ENCODE measurements around the gene GNG12.

GNG12 gene

DNA sequence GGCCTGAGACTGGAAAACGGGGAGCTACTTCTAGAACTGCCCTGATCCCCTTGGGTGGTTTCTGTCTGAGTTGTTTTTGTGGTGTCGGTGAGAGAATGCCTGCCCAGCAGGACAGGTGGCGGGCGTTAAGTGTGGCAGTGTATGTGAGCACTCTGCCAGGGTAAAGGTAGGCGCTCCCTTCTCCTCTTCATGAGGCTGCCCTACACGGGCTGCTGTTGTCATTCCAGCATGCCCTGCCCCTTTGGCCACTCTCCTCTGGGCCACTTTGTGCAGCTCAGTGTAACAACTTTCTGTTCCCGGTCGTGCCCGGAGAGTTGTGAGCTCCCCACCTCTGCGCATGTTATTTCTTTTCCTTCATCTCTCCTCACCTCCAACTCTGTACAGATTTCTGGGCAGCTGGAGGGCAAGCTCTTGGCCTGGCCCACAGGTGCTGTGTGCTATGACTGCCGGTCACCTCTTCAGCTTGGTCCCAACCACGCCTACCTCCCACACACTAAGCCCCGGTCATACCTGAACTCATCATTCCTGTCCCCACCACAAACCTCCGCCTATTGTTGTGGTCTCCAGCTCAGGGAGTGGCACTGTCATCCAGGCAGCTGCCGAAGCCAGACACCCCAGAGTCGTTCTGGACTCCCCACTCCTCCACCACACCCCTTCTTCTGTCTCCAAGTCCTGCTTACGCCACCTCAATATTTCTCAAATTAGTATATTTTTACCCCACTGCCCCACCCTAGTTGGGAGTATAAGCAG is 79.3 kb downstream of the GNG12 start:
- no peak for DNase-seq (ENCODE audit: low spot score)

GRCh38 chr1:67752306-67752705 is 81.0 kb downstream of the GNG12 start:
- DNase-seq (ENCODE audit: low spot score), result no peak

DNA sequence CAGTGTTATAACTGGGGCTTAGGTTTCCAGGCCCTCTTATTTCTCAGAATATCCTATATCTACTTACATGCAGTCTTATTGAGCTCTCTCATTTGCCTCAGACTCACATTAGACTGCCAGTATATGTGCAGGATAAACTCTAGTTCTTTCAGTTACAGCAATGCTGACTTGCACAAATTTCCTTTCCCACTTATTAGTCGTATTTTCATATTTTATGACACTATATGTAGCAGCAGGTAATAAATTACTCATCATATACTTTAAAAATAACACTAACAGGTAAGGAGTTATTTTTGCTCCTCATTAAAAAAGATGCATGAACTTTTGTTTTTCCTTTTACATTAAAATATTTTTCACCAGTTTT is 82.6 kb downstream of the GNG12 start:
- no peak for DNase-seq (ENCODE audit: low spot score)

DNA sequence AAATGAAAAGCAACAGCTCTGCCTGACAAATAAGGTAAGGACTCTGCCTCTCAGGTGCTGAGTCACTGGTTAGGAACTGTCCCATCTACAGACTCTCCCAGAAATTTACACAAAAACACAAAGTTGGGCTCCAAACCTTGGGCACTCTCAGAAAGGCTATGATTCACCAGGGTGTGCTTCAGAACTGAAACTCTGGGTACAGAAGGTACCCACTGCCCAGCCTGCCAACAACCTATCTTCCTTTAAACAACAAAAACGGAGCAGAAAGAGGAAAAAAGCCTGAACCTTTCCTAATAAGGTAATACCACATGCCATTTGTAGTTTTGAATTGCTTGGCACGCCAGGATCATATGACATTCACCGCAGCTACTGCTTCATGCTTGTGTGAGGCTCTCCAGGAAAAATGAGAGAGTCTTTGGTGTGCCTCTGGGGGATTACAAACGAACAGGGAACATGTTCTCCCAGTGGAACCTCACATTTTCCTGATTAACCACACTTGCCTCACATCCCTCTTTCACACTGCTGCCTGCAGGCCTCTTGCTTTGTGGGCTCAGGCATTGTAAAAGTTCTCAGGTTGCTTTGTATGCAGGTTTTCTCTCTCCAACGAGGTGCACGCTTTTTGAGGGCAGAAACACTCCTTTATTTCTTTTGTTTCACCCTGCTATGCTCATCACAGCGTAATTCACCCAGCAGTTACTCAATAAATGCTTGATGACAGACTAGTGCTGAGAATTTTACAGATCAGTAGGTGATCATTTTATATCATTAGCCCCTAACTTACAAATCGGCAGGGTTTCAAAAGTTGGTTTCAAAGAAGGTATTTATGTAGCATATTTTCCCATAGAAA is 83.2 kb downstream of the GNG12 start:
- DNase-seq (ENCODE audit: low spot score), result no peak

DNA sequence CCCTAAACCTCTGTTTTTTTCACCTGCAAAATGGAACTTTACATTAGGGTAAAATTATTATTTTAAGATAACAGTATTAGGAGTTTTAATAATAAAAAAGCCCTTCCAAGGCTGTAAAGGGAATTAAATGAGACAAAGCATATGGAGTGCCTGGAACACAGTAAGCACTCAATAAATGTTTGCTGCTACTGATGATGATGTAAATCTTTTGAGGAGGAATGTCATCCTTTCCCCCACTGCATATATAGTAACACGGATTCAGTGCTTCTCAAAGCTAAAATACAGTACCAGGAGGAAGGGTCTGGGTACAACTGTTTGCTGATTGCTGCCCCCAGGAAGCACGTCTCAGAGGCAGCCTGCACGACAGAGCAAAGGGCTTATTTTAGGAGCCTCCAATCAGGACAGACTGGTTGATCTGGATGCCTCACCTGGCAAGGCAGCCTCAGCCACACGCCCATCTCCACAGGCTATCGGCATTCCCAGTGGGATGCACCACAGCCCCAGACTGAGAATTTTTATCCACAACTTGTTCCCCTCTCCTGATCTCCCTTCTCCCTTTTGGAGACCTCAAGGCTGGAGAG is 83.9 kb downstream of the GNG12 start:
- DNase-seq (ENCODE audit: low spot score), result no peak

DNA sequence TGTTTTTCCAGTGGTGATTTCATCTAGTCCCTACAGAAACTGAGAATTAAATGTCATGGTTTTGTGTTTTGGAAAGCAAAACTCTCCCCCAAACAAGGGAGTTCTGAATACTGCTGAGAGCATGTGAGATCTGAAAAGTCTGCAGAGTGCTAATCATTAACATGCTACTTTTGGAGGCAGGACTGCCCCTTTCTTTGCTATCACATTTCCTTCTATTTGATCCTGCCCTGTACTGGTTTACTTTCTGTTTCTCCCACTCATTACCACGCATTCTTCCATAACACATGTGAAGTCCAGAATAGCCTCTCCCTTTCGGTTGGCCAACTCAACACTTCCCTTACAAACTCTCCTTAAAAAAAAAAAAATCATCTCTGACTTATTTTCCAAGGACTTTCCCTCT is 84.6 kb downstream of the GNG12 start:
- DNase-seq (ENCODE audit: low spot score), result no peak

- DNase-seq (ENCODE audit: low spot score), result no peak
Measured at GRCh38 chr1:67747671-67748546, 85.4 kb downstream of the GNG12 start.

- DNase-seq (ENCODE audit: low spot score), result no peak
Measured at GRCh38 chr1:67745875-67746698, 87.2 kb downstream of the GNG12 start.

GRCh38 chr1:67743072-67743725 is 90.1 kb downstream of the GNG12 start:
- no peak for DNase-seq (ENCODE audit: low spot score)

DNA sequence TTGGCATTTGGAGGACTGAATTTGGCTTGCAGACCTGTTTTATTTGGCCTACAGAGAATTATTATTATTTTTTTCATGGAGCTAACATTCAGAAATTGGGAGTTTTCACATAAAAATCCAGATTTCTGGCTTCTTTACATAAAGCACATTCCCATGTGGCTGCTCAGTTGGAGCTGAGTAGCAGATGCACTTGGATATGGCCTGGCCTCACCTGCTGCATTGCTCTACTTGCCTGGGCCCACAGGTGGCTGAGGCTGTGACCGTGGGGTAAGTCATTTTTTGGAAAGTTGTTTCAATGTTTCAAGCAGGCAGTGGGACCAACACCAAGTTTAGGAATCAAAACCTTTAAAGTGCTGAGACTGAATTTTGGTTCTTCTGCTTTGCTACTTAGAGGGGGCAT is 91.5 kb downstream of the GNG12 start:
- DNase-seq (ENCODE audit: low spot score), result no peak

GRCh38 chr1:67741121-67741520 is 92.1 kb downstream of the GNG12 start:
- DNase-seq (ENCODE audit: low spot score), result no peak

GRCh38 chr1:67740543-67740942 is 92.7 kb downstream of the GNG12 start:
- DNase-seq (ENCODE audit: low spot score), result no peak

- DNase-seq (ENCODE audit: low spot score), result no peak
Measured at GRCh38 chr1:67739361-67739760, 93.9 kb downstream of the GNG12 start.

DNA sequence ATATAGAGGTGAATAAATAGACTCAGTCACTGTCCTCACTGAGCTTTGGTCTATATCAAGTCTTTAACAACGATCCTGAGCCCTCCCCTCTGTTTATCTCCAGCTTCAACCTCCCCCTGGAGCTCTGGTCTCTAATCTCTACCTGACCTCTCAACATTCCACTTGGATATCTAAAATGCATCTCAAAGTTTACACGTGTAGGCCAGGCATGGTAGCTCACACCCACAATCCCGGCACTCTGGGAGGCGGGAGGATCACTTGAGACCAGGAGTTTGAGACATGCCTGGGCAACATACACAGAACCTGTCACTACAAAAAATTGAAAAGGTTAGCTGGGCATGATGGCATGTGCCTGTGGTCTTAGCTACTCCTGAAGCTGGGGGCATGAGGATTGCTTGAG is 94.9 kb downstream of the GNG12 start:
- no peak for DNase-seq (ENCODE audit: low spot score)

- no peak for DNase-seq (ENCODE audit: low spot score)
Measured at GRCh38 chr1:67737875-67738274, 95.4 kb downstream of the GNG12 start.

DNA sequence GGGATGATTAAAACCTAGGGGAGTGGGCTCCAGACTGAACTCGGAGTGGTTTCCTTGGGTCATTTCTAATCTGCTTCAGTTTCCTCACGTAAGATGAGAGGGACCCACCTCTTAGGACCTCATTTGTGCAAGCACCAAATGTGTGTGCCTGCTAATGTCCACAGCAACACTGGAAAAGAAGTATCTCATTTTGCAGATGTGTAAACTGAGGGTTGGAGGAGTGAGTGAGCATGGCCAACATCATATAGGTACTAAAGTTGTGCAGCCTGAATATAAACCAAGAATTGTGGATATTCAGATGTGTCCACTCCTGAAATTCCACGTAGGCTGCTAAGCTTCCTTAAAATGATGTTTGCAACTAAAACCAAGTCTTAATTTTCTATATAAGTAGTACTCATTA is 96.5 kb downstream of the GNG12 start:
- DNase-seq (ENCODE audit: low spot score), result no peak

DNA sequence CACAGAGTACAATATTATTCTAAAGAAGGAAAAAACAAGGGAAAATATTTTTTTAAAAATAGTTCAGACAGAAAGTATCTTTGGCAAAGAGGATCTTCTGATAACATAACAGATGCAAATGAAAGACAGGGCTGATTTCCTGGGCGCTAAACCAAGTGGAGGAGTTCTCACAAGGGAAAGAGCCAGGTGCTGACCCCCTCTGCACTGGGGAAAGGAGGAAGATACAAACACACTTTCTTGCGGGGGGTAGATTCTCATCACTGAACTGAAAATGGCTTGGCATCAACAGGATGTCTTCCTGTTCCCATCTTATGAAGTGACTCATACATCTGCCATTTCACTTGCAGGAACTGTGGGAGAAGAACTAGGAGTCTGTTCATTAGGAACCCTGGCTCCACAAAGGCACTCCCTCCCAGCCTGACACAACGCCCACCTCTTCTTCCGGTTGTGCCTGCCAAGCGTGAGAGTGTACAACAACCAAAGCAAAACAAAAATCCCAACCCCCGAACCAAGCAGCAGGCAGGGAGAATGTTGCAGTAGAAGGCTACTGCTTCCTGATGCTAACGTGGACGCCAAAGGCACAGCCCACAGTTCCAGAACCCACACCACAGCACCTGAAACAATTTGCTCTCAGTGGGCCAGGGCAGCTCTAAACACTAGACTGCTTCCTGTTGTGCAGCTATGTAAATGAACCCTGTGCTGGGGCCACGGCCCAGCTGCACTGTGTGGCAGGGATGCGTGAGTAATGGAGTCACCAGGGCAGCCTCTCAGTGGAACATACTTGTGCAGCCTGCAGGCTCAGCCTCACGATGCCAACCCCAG is 97.2 kb downstream of the GNG12 start:
- peak; percentile 17 for DNase-seq (ENCODE audit: low spot score)

GRCh38 chr1:67735206-67735605 is 98.1 kb downstream of the GNG12 start:
- DNase-seq (ENCODE audit: low spot score), result no peak

DNA sequence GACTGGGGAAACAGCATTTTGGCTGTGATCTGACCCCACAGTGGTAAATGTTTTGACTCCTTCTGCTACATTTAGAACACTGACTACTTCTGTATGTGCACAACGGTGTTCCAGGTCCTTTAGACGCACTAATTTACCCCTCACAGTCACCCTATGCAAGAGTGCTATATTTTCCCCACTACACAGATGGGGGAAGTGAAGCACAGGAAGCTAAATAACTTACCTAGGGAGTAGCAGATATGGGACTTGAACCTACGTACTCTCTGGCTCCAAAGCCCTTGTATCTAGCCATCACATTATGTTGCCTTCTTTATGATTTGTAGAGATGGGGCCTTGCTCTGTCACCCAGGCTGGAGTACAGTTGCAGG is 99.0 kb downstream of the GNG12 start:
- DNase-seq (ENCODE audit: low spot score), result no peak
